Measurements from ENCODE around the gene OR1L8.
"Not testable (repeated sequence)": the region's sequence is repeated elsewhere in the genome, so short reads cannot be mapped to it uniquely, and the experiment has no call there.

The OR1L8 gene

GRCh38 chr9:122583284-122583683 is at the start of gene OR1L8:
Gene OR1L8, minus strand, starts transcription at chr9:122583384. Its CDS starts 14,907 bp downstream, at chr9:122568477.
- not testable (repeated sequence) for DNase-seq (ENCODE audit: low spot score)

GRCh38 chr9:122619996-122620395 is 36.8 kb upstream of the OR1L8 start:
- DNase-seq (ENCODE audit: low spot score), result no peak

- no peak for DNase-seq (ENCODE audit: low spot score)
Measured at GRCh38 chr9:122614362-122614761, 31.2 kb upstream of the OR1L8 start, which contains the start of gene OR1Q1. Gene OR1Q1, plus strand, starts transcription at chr9:122614738. Its CDS starts 0 bp downstream, at chr9:122614738.

GRCh38 chr9:122609804-122610203 is 26.6 kb upstream of the OR1L8 start:
- no peak for DNase-seq (ENCODE audit: low spot score)

GRCh38 chr9:122606587-122606986 is 23.4 kb upstream of the OR1L8 start:
- no peak for DNase-seq (ENCODE audit: low spot score)

GRCh38 chr9:122605691-122606090 is 22.5 kb upstream of the OR1L8 start:
- DNase-seq (ENCODE audit: low spot score), result no peak

GRCh38 chr9:122580360-122580759 is 2.8 kb downstream of the OR1L8 start:
- DNase-seq (ENCODE audit: low spot score), result no peak

- no peak for DNase-seq (ENCODE audit: low spot score)
Measured at GRCh38 chr9:122579874-122580273, 3.3 kb downstream of the OR1L8 start.

- no peak for DNase-seq (ENCODE audit: low spot score)
Measured at GRCh38 chr9:122572456-122572855, 10.7 kb downstream of the OR1L8 start.

GRCh38 chr9:122567901-122568300 is 15.3 kb downstream of the OR1L8 start:
- DNase-seq (ENCODE audit: low spot score), result no peak

- no peak for DNase-seq (ENCODE audit: low spot score)
Measured at GRCh38 chr9:122562134-122562760, 20.9 kb downstream of the OR1L8 start.

GRCh38 chr9:122561446-122561845 is 21.7 kb downstream of the OR1L8 start:
- DNase-seq (ENCODE audit: low spot score), result no peak

- DNase-seq (ENCODE audit: low spot score), result no peak
Measured at GRCh38 chr9:122552812-122553211, 30.4 kb downstream of the OR1L8 start, which contains the start of gene OR1N2. Gene OR1N2, plus strand, starts transcription at chr9:122553112. Its CDS starts 100 bp downstream, at chr9:122553212.

- DNase-seq (ENCODE audit: low spot score), result no peak
Measured at GRCh38 chr9:122551371-122551770, 31.8 kb downstream of the OR1L8 start.

- no peak for DNase-seq (ENCODE audit: low spot score)
Measured at GRCh38 chr9:122546196-122546595, 37.0 kb downstream of the OR1L8 start.

- no peak for DNase-seq (ENCODE audit: low spot score)
Measured at GRCh38 chr9:122538757-122539156, 44.4 kb downstream of the OR1L8 start.

GRCh38 chr9:122537066-122537465 is 46.1 kb downstream of the OR1L8 start:
- DNase-seq (ENCODE audit: low spot score), result not testable (repeated sequence)

GRCh38 chr9:122536134-122536533 is 47.0 kb downstream of the OR1L8 start:
- DNase-seq (ENCODE audit: low spot score), result no peak

- DNase-seq (ENCODE audit: low spot score), result not testable (repeated sequence)
Measured at GRCh38 chr9:122531157-122531556, 52.0 kb downstream of the OR1L8 start.

GRCh38 chr9:122527193-122527592 is 56.0 kb downstream of the OR1L8 start, which contains the start of gene OR1N1:
Gene OR1N1, minus strand, starts transcription at chr9:122527293. Its CDS starts 0 bp downstream, at chr9:122527293.
- no peak for DNase-seq (ENCODE audit: low spot score)

- no peak for DNase-seq (ENCODE audit: low spot score)
Measured at GRCh38 chr9:122526602-122527001, 56.6 kb downstream of the OR1L8 start.

GRCh38 chr9:122519376-122519775 is 63.8 kb downstream of the OR1L8 start:
- no peak for DNase-seq (ENCODE audit: low spot score)

GRCh38 chr9:122518841-122519240 is 64.3 kb downstream of the OR1L8 start, which contains the start of gene OR1J4:
Gene OR1J4, plus strand, starts transcription at chr9:122519141. Its CDS starts 0 bp downstream, at chr9:122519141.
- DNase-seq (ENCODE audit: low spot score), result no peak

- DNase-seq (ENCODE audit: low spot score), result no peak
Measured at GRCh38 chr9:122518226-122518625, 65.0 kb downstream of the OR1L8 start.

All from CD4-positive, alpha-beta T cell treated with Interleukin-6 at 100 ng/mL for 8 hours (primary cell).